HCT116 (cell line): Measurements from ENCODE around the gene TMEM178B. TPM values are rescaled to one million over a fixed set of nuclear protein-coding genes. Genes with fewer than 3 reads are reported as not detected.

Experiments used
- ATAC-seq: fragments of 200-7000 bp; cut with Tn5 transposase; 2 replicates; pipeline ENCODE4 v1.9.1; 2020; ENCODE audit warnings: mild to moderate bottlenecking, moderate library complexity
- BruUV-seq: library from RNA; stranded (reverse); fragments of 400-500 nt; replicated peaks from 2 replicates; lab custom pipeline; 2021; lab: Mats Ljungman, UMichigan
- CTCF ChIA-PET: fragments of 300-600 bp; sonication (Branson Sonifier 250); formaldehyde crosslinking; loops from one replicate; lab custom pipeline; 2021; ENCODE audit warnings: antibody characterized with exemption; lab: Charles Lee
- POLR2A ChIA-PET: fragments of 300-600, 350-600 bp; sonication (Branson Sonifier 250); formaldehyde crosslinking; loops from one replicate; lab custom pipeline; 2021; ENCODE audit warnings: antibody characterized with exemption; lab: Charles Lee
- RAD21 ChIA-PET, 2 experiments: fragments of 300-600 bp; sonication (Branson Sonifier 250); formaldehyde crosslinking; loops; one replicate each; lab custom pipeline; 2023; ENCODE audit warnings: low total read pairs in 2 of 2; ENCODE audit not compliant: uncharacterized antibody in 2 of 2, unreplicated experiment in 2 of 2, low non-redundant PET in 1 of 2; lab: Charles Lee
- DNase-seq: peaks from one replicate; pipeline ENCODE4 v3.0.0-alpha.2; 2010; ENCODE audit warnings: low read depth, low spot score
- H2AFZ ChIP-seq: fragments of 200-600 bp; shearing (Covaris generic), sonication (generic); 2 replicates; pipeline ENCODE4 v1.6.1; 2017; ENCODE audit warnings: low read depth, mixed run types, mixed read lengths, antibody characterized with exemption, low read length; ENCODE audit not compliant: poor library complexity, severe bottlenecking
- H3K27ac ChIP-seq: 2 replicates; pipeline ENCODE4 v1.5.1; 2012; ENCODE audit warnings: low read depth, low read length
- H3K27me3 ChIP-seq: fragments of 200-600 bp; sonication (generic); 2 replicates; pipeline ENCODE4 v1.6.1; 2016; ENCODE audit warnings: mixed run types, low read length, mixed read lengths; ENCODE audit not compliant: insufficient read depth
- H3K36me3 ChIP-seq, 2 experiments: fragments of 200-500 bp in 1 of 2; fragments of 200-600 bp in 1 of 2; sonication (Bioruptor generic) in 1 of 2; sonication (generic) in 1 of 2; 2 replicates each; pipeline versions ENCODE4 v1.5.1 to v1.6.1; 2014 to 2016; ENCODE audit warnings: low read length in 2 of 2, inconsistent platforms in 1 of 2, mixed read lengths in 1 of 2, mixed run types in 1 of 2; ENCODE audit not compliant: insufficient read depth in 2 of 2, control insufficient read depth in 1 of 2
- H3K4me1 ChIP-seq, 2 experiments: fragments of 200-600 bp in 1 of 2; sonication (generic) in 1 of 2; 2 replicates each; pipeline versions ENCODE4 v1.5.1 to v1.6.1; 2012 to 2017; ENCODE audit warnings: low read length in 2 of 2, inconsistent platforms in 1 of 2, mild to moderate bottlenecking in 1 of 2, mixed read lengths in 1 of 2, mixed run types in 1 of 2, moderate library complexity in 1 of 2; ENCODE audit not compliant: insufficient read depth in 2 of 2, control insufficient read depth in 1 of 2
- H3K4me2 ChIP-seq: fragments of 200-600 bp; sonication (generic); 2 replicates; pipeline ENCODE4 v1.6.1; 2017; ENCODE audit warnings: mixed run types, low read length, mixed read lengths
- H3K4me3 ChIP-seq, 2 experiments: fragments of 200-600 bp in 1 of 2; sonication (generic) in 1 of 2; replicated peaks in 1 of 2; 2 replicates each; pipeline ENCODE4 v1.5.1; 2011 to 2016; ENCODE audit warnings: low read length in 2 of 2, control low read depth in 1 of 2, low read depth in 1 of 2, mild to moderate bottlenecking in 1 of 2, mixed read lengths in 1 of 2, mixed run types in 1 of 2
- H3K79me2 ChIP-seq: fragments of 200-600 bp; sonication (generic); 2 replicates; pipeline ENCODE4 v1.6.1; 2017; ENCODE audit warnings: mild to moderate bottlenecking, mixed run types, low read length, moderate library complexity, mixed read lengths; ENCODE audit not compliant: insufficient read depth
- H3K9ac ChIP-seq: fragments of 200-600 bp; sonication (generic); 2 replicates; pipeline ENCODE4 v1.6.1; 2016; ENCODE audit warnings: low read length, mixed read lengths
- H3K9me2 ChIP-seq: fragments of 200-600 bp; sonication (generic), shearing (Covaris generic); 2 replicates; pipeline ENCODE4 v1.6.1; 2017; ENCODE audit warnings: mixed run types, mild to moderate bottlenecking, moderate library complexity; ENCODE audit not compliant: insufficient read depth
- H3K9me3 ChIP-seq, 2 experiments: fragments of 200-500 bp in 1 of 2; fragments of 200-600 bp in 1 of 2; sonication (Bioruptor generic) in 1 of 2; sonication (generic) in 1 of 2; 2 replicates each; pipeline ENCODE4 v1.6.1; 2014 to 2017; ENCODE audit warnings: low read length in 2 of 2, mixed read lengths in 2 of 2, inconsistent platforms in 1 of 2, low read depth in 1 of 2, mild to moderate bottlenecking in 1 of 2, mixed run types in 1 of 2, moderate library complexity in 1 of 2; ENCODE audit not compliant: control insufficient read depth in 1 of 2, insufficient read depth in 1 of 2
- H4K20me1 ChIP-seq: fragments of 200-600 bp; sonication (generic), shearing (Covaris generic); 2 replicates; pipeline ENCODE4 v1.6.1; 2017; ENCODE audit warnings: mixed run types, mild to moderate bottlenecking, moderate library complexity; ENCODE audit not compliant: insufficient read depth
- ATF3 ChIP-seq: IDR thresholded peaks from 2 replicates; pipeline ENCODE4 v1.6.1; 2012
- CBX3 ChIP-seq: IDR thresholded peaks from 2 replicates; pipeline ENCODE4 v1.6.1; 2012; ENCODE audit warnings: low read depth
- CEBPB ChIP-seq: IDR thresholded peaks from 2 replicates; pipeline ENCODE4 v1.6.1; 2012; ENCODE audit warnings: low read depth
- EGR1 ChIP-seq: IDR thresholded peaks from 2 replicates; pipeline ENCODE4 v1.6.1; 2012; ENCODE audit warnings: low read depth
- ELF1 ChIP-seq: IDR thresholded peaks from 2 replicates; pipeline ENCODE4 v1.6.1; 2012; ENCODE audit warnings: low read depth, borderline replicate concordance
- EZH2 ChIP-seq: fragments of 200-600 bp; sonication (generic); IDR thresholded peaks from 2 replicates; pipeline ENCODE4 v1.6.1; 2017; ENCODE audit warnings: antibody characterized with exemption, mixed run types
- JUND ChIP-seq: IDR thresholded peaks from 2 replicates; pipeline ENCODE4 v1.6.1; 2012
- POLR2A ChIP-seq: IDR thresholded peaks from 2 replicates; pipeline ENCODE4 v1.7.0; 2011; ENCODE audit warnings: borderline replicate concordance; ENCODE audit not compliant: insufficient read depth, insufficient read length; ENCODE audit errors: extremely low read depth
- POLR2AphosphoS5 ChIP-seq: IDR thresholded peaks from 2 replicates; pipeline ENCODE4 v1.6.1; 2011; ENCODE audit warnings: mild to moderate bottlenecking, low read depth, low read length, moderate library complexity
- RAD21 ChIP-seq: IDR thresholded peaks from 2 replicates; pipeline ENCODE4 v1.6.1; 2012; ENCODE audit warnings: low read depth, mild to moderate bottlenecking
- SIN3A ChIP-seq: IDR thresholded peaks from 2 replicates; pipeline ENCODE4 v1.6.1; 2012; ENCODE audit warnings: low read depth
- SP1 ChIP-seq: IDR thresholded peaks from 2 replicates; pipeline ENCODE4 v1.6.1; 2012; ENCODE audit warnings: low read depth
- SRF ChIP-seq: IDR thresholded peaks from 2 replicates; pipeline ENCODE4 v1.6.1; 2012; ENCODE audit warnings: low read depth
- YY1 ChIP-seq: IDR thresholded peaks from 2 replicates; pipeline ENCODE4 v1.6.1; 2011; ENCODE audit warnings: low read length, low read depth, moderate library complexity, mild to moderate bottlenecking; ENCODE audit not compliant: insufficient replicate concordance; ENCODE audit errors: extremely low read depth
- ZFX ChIP-seq: fragments of 450-650 bp; IDR thresholded peaks from 2 replicates; pipeline ENCODE4 v1.6.1; 2017
- ZNF274 ChIP-seq: fragments of 200-500 bp; sonication (Bioruptor generic); IDR thresholded peaks from 2 replicates; pipeline ENCODE4 v1.6.1; 2014; ENCODE audit warnings: mild to moderate bottlenecking, low read depth, low read length, inconsistent platforms
- intact Hi-C: fragments of 100-400 bp; cut with micrococcal nuclease; formaldehyde crosslinking; loops from 2 replicates; pipeline ENCODE4 v1.10.0; 2022
- total RNA-seq: library from RNA; stranded (reverse); gene quantifications from one replicate; pipeline ENCODE4 v1.2.1, GENCODE V29; 2021; ENCODE audit not compliant: unreplicated experiment
- TF ChIP-seq, protein P1 (sequence below), 3 experiments: fragments of 200-600 bp in 1 of 3; sonication (generic) in 1 of 3; IDR thresholded peaks in 2 of 3; conservative IDR thresholded peaks in 1 of 3; 2 replicates each; pipeline ENCODE4 v1.5.1; 2012 to 2017; ENCODE audit warnings: low read depth in 2 of 3, low read length in 2 of 3, antibody characterized with exemption in 1 of 3, borderline replicate concordance in 1 of 3, control low read depth in 1 of 3, mild to moderate bottlenecking in 1 of 3, mixed read lengths in 1 of 3, mixed run types in 1 of 3, moderate library complexity in 1 of 3; ENCODE audit not compliant: insufficient read depth in 1 of 3

TMEM178B gene
- total RNA-seq, 1 experiment from 2014 or later = 0.02 TPM

DNA sequence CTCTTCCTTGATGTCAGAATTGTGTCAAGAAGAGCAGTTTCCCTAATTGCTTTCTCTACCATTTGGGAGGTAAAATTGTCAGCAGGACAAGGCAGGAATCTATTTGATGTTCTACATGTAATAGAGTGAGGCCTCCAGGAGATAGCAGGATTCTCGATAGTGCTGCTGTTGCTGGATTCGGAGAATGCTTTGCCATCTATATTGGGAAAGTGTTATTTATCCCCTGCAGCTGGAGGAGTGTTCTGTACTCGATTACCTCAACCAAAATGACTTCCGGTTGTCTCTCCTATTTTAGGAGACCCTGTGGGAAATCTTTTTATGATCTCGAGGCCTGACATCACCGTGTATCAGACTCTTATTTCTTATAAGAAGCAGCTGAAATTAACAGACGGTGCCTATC is 217.1 kb downstream of the TMEM178B start:
- intact Hi-C loops = no loop called here
- RAD21 ChIA-PET = no interaction called here
- POLR2A ChIA-PET = no interaction called here
- Histone ChIP-seq H4K20me1 (no peaks in the 10 kb centered on the region), H2AFZ (no peak overlapping the region), H3K9me3 (no peaks in the 10 kb centered on the region), H3K36me3 (no peaks in the 10 kb centered on the region), H3K4me3 (no peak overlapping the region), H3K9ac (no peak overlapping the region), H3K27ac (no peak overlapping the region), H3K79me2 (no peaks in the 10 kb centered on the region), H3K27me3 (peaks cover 48% of the 10 kb centered on the region), H3K4me2 (no peak overlapping the region), H3K4me1 (no peaks in the 10 kb centered on the region), H3K9me2 (no peaks in the 10 kb centered on the region)
- no TSS peak for BruUV-seq
- DNase-seq = no peak
- no peak for TF ChIP-seq CEBPB
- no peak for TF ChIP-seq CBX3
- TF ChIP-seq EZH2 = no peak
- no peak for TF ChIP-seq RAD21
- no peak for TF ChIP-seq ZNF274
- TF ChIP-seq, protein P1, sequence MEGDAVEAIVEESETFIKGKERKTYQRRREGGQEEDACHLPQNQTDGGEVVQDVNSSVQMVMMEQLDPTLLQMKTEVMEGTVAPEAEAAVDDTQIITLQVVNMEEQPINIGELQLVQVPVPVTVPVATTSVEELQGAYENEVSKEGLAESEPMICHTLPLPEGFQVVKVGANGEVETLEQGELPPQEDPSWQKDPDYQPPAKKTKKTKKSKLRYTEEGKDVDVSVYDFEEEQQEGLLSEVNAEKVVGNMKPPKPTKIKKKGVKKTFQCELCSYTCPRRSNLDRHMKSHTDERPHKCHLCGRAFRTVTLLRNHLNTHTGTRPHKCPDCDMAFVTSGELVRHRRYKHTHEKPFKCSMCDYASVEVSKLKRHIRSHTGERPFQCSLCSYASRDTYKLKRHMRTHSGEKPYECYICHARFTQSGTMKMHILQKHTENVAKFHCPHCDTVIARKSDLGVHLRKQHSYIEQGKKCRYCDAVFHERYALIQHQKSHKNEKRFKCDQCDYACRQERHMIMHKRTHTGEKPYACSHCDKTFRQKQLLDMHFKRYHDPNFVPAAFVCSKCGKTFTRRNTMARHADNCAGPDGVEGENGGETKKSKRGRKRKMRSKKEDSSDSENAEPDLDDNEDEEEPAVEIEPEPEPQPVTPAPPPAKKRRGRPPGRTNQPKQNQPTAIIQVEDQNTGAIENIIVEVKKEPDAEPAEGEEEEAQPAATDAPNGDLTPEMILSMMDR (IDR thresholded peaks at IDR 0.05 in 2 of 3, conservative IDR thresholded peaks at IDR 0.05 in 1 of 3; ENCODE audit: borderline replicate concordance in 1 of 3, insufficient read depth in 1 of 3, low read depth in 2 of 3, low read length in 2 of 3) = no peak
- no peak for TF ChIP-seq POLR2A
- no peak for ATAC-seq
- CTCF ChIA-PET = no interaction called here

GRCh38 chr7:141291541-141291940 is 217.7 kb downstream of the TMEM178B start:
- H3K4me3 ChIP-seq = no peak overlapping the region
- no peaks in the 10 kb centered on the region for H3K9me3 ChIP-seq
- TF ChIP-seq JUND (no peak), SRF (no peak), ZFX (no peak), SIN3A (no peak), ATF3 (no peak), SP1 (no peak), POLR2AphosphoS5 (no peak), EGR1 (no peak), YY1 (no peak), ELF1 (no peak)
- TF ChIP-seq, protein P1 (IDR thresholded peaks at IDR 0.05 in 2 of 3, conservative IDR thresholded peaks at IDR 0.05 in 1 of 3; ENCODE audit: borderline replicate concordance in 1 of 3, insufficient read depth in 1 of 3, low read depth in 2 of 3, low read length in 2 of 3) = no peak
- TF ChIP-seq, all 23 proteins: peak for 0
- H3K36me3 ChIP-seq = no peaks in the 10 kb centered on the region
- no peak overlapping the region for H3K9ac ChIP-seq
- no peak for ATAC-seq
- BruUV-seq = no TSS peak
- no peak overlapping the region for H2AFZ ChIP-seq
- POLR2A ChIA-PET = no interaction called here
- no peaks in the 10 kb centered on the region for H4K20me1 ChIP-seq
- DNase-seq = no peak
- peaks cover 47% of the 10 kb centered on the region for H3K27me3 ChIP-seq
- no peaks in the 10 kb centered on the region for H3K4me1 ChIP-seq
- RAD21 ChIA-PET = no interaction called here
- H3K27ac ChIP-seq = no peak overlapping the region
- H3K4me2 ChIP-seq = no peak overlapping the region
- intact Hi-C loops = no loop called here
- H3K79me2 ChIP-seq = no peaks in the 10 kb centered on the region
- CTCF ChIA-PET = no interaction called here
- no peaks in the 10 kb centered on the region for H3K9me2 ChIP-seq
